HL-60 (cell line): ENCODE measurements around the gene NCOA5.

Source experiments
- DNase-seq, 2 experiments: peaks; one replicate each; pipeline ENCODE4 v3.0.0-alpha.2; 2010 to 2020; ENCODE audit warnings: low read depth in 1 of 2, low spot score in 1 of 2
- H3K27ac ChIP-seq: fragments of 250-450 bp; sonication (Bioruptor Pico); replicated peaks from 2 replicates; pipeline ENCODE4 v1.5.1; 2020; ENCODE audit warnings: mild to moderate bottlenecking, moderate library complexity
- H3K27me3 ChIP-seq: fragments of 250-450 bp; sonication (Bioruptor Pico); 2 replicates; pipeline ENCODE4 v1.5.1; 2021; ENCODE audit warnings: mild to moderate bottlenecking, moderate library complexity; ENCODE audit not compliant: insufficient read depth, poor library complexity, severe bottlenecking
- H3K4me3 ChIP-seq: replicated peaks from 2 replicates; pipeline ENCODE4 v1.5.1; 2011; ENCODE audit warnings: mild to moderate bottlenecking, control low read depth, low read length; ENCODE audit not compliant: insufficient read depth
- CTCF ChIP-seq: IDR thresholded peaks from one replicate; pipeline ENCODE4 v1.5.1; 2011; ENCODE audit warnings: low read length, control low read depth, inconsistent platforms; ENCODE audit not compliant: insufficient read depth
- GABPA ChIP-seq: IDR thresholded peaks from 2 replicates; pipeline ENCODE4 v1.6.1; 2012; ENCODE audit warnings: low read depth
- POLR2AphosphoS5 ChIP-seq: IDR thresholded peaks from 2 replicates; pipeline ENCODE4 v1.6.1; 2012; ENCODE audit warnings: low read depth
- REST ChIP-seq: IDR thresholded peaks from 2 replicates; pipeline ENCODE4 v1.6.1; 2012; ENCODE audit warnings: low read depth; ENCODE audit not compliant: insufficient replicate concordance
- SPI1 ChIP-seq: IDR thresholded peaks from 2 replicates; pipeline ENCODE4 v1.6.1; 2012; ENCODE audit warnings: low read depth, mild to moderate bottlenecking, borderline replicate concordance
- long read RNA-seq: library from polyadenylated mRNA; unstranded; transcript quantifications from one replicate; pipeline ENCODE4 v2.0.0, GENCODE V29; 2020

The NCOA5 gene
- long read RNA-seq, partial matches to known transcripts, result 6 of 13 reads
- long read RNA-seq, other reads (novel, unspliced or antisense), result 4 of 13 reads

- H3K4me3 ChIP-seq, result peak within 1 kb of the TSS; percentile 85
- peak; percentile 76 for TF ChIP-seq REST
- no peak for TF ChIP-seq CTCF
- TF ChIP-seq SPI1, result no peak
- TF ChIP-seq POLR2AphosphoS5, result peak; percentile 95
- TF ChIP-seq GABPA, result no peak
- H3K27me3 ChIP-seq, result no peaks in the 10 kb centered on the region
- peak; percentile 95 to 96 for DNase-seq
- H3K27ac ChIP-seq, result peak within 1 kb of the TSS; percentile 70
These were observed at the start of gene NCOA5 for GRCh38 chr20:46089417-46090388. NCOA5 (minus strand) TSS chr20:46089962; CDS start chr20:46079424, 10,538 bp downstream.

- H3K4me3 ChIP-seq, result no peak overlapping the region
- TF ChIP-seq CTCF (no peak), GABPA (no peak), POLR2AphosphoS5 (no peak), REST (no peak), SPI1 (no peak)
- H3K27ac ChIP-seq, result no peak overlapping the region
- H3K27me3 ChIP-seq, result no peaks in the 10 kb centered on the region
- no peak for DNase-seq
These were observed 49.6 kb upstream of the NCOA5 start for GRCh38 chr20:46139266-46139889.

GRCh38 chr20:46137816-46138215 is 48.1 kb upstream of the NCOA5 start:
- Histone ChIP-seq H3K27ac (no peak overlapping the region), H3K4me3 (no peak overlapping the region), H3K27me3 (no peaks in the 10 kb centered on the region)
- no peak for TF ChIP-seq POLR2AphosphoS5
- no peak for TF ChIP-seq REST
- TF ChIP-seq GABPA, result no peak
- TF ChIP-seq SPI1, result no peak
- no peak for TF ChIP-seq CTCF
- no peak for DNase-seq
